HUES48 (cell line): Measurements from ENCODE around the gene SUFU.

ENCODE experiments used
- H3K27ac ChIP-seq: one replicate; pipeline ENCODE4 v1.7.0; 2013; ENCODE audit warnings: low read depth, low read length, inconsistent platforms
- H3K27me3 ChIP-seq: 2 replicates; pipeline ENCODE4 v1.6.1; 2013; ENCODE audit warnings: mild to moderate bottlenecking, low read length; ENCODE audit not compliant: control insufficient read depth, insufficient read depth
- H3K36me3 ChIP-seq: 2 replicates; pipeline ENCODE4 v1.6.1; 2013; ENCODE audit warnings: low read length; ENCODE audit not compliant: control insufficient read depth, insufficient read depth
- H3K4me1 ChIP-seq: 2 replicates; pipeline ENCODE4 v1.6.1; 2013; ENCODE audit warnings: mild to moderate bottlenecking, low read length; ENCODE audit not compliant: control insufficient read depth, insufficient read depth
- H3K4me3 ChIP-seq: 2 replicates; pipeline ENCODE4 v1.5.1; 2013; ENCODE audit warnings: mild to moderate bottlenecking, low read depth, low read length
- H3K9ac ChIP-seq: 2 replicates; pipeline ENCODE4 v1.6.1; 2013; ENCODE audit warnings: mild to moderate bottlenecking, low read depth, low read length, moderate library complexity
- H3K9me3 ChIP-seq: 2 replicates; pipeline ENCODE4 v1.6.1; 2013; ENCODE audit warnings: low read length; ENCODE audit not compliant: control insufficient read depth, insufficient read depth

Gene SUFU

DNA sequence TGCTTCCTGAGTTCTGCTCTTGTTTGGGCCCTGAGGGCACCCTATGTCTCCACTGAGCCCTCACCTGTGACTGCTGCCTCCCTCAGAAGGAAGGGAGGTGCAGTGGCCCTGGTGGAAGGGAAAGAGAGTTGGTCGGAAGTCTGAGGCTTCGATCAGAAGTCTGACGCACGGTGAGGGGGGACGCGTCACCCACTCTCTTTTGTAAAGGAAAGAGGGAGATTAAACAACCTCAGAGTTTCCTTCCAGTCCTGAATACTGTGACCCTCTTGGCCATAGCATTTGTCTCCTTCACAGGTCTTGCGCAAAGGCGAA, 109.1 kb downstream of the SUFU start:
- Histone ChIP-seq H3K27me3 (no peaks in the 10 kb centered on the region), H3K36me3 (0 out of 2 replicates have a peak, but pooled peaks cover under 1% of the 10 kb centered on the region), H3K4me1 (0 out of 2 replicates have a peak, but pooled peaks cover 5% of the 10 kb centered on the region), H3K9me3 (no peaks in the 10 kb centered on the region), H3K9ac (peak overlapping the region; percentile 41; the same call in 1 of the 2 replicates), H3K27ac (no peak overlapping the region), H3K4me3 (no peak overlapping the region)

- no peak overlapping the region for H3K27ac ChIP-seq
- H3K36me3 ChIP-seq = 0 out of 2 replicates have a peak, but pooled peaks cover 2% of the 10 kb centered on the region
- no peak overlapping the region for H3K4me3 ChIP-seq
- no peaks in the 10 kb centered on the region for H3K9me3 ChIP-seq
- H3K9ac ChIP-seq = no peak overlapping the region
- H3K4me1 ChIP-seq = 0 out of 2 replicates have a peak, but pooled peaks cover 5% of the 10 kb centered on the region
- H3K27me3 ChIP-seq = no peaks in the 10 kb centered on the region
Observed at GRCh38 chr10:102613286-102613685, 109.5 kb downstream of the SUFU start.

DNA sequence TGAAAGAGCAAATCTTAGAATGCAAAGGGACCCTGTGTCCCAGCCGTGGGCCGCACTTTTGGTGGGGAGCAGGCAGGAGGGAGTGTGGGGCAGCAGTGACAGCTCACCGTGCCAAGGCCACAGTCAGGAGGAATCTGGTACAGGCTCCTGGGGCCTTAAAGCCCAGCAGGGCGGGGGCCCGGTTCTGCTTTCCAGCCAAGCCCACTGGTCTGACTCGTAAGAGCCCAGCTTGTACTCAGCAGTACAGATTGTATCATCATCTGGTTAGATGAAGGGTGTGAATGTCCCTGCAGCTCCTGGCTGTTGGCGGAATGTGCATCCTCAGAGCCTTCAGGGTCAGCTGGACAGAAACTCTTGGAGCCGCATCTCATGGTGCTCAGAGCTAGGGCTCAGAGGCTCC, 110.0 kb downstream of the SUFU start:
- Histone ChIP-seq H3K9me3 (no peaks in the 10 kb centered on the region), H3K27me3 (no peaks in the 10 kb centered on the region), H3K4me3 (no peak overlapping the region), H3K27ac (no peak overlapping the region), H3K36me3 (0 out of 2 replicates have a peak, but pooled peaks cover 2% of the 10 kb centered on the region), H3K9ac (no peak overlapping the region), H3K4me1 (0 out of 2 replicates have a peak, but pooled peaks cover 5% of the 10 kb centered on the region)

DNA sequence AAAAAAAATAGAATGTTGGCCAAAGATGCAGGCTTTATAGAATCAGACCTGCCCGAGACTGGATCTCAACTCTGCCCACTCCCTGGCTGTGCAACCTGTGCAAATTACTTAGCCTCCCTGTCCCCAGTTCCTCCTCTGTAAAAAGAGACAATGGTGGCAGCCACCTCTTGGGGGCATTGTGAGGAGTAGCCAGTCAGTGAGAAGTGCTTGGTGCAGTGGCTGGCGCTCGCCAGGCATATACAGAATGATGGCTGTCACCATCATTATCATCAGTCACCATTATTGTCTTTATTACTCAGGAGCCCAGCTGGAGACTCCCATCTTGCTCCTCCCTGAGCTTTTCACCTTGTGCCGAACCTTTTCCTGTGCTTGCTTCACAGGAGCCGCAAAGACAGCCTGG, 111.1 kb downstream of the SUFU start:
- Histone ChIP-seq H3K27me3 (no peaks in the 10 kb centered on the region), H3K9ac (no peak overlapping the region), H3K9me3 (no peaks in the 10 kb centered on the region), H3K36me3 (0 out of 2 replicates have a peak, but pooled peaks cover 2% of the 10 kb centered on the region), H3K27ac (no peak overlapping the region), H3K4me3 (no peak overlapping the region), H3K4me1 (0 out of 2 replicates have a peak, but pooled peaks cover 5% of the 10 kb centered on the region)

GRCh38 chr10:102615361-102615760, 111.6 kb downstream of the SUFU start:
- Histone ChIP-seq H3K4me1 (0 out of 2 replicates have a peak, but pooled peaks cover 5% of the 10 kb centered on the region), H3K9me3 (no peaks in the 10 kb centered on the region), H3K4me3 (no peak overlapping the region), H3K27ac (no peak overlapping the region), H3K9ac (no peak overlapping the region), H3K27me3 (no peaks in the 10 kb centered on the region), H3K36me3 (0 out of 2 replicates have a peak, but pooled peaks cover 2% of the 10 kb centered on the region)

DNA sequence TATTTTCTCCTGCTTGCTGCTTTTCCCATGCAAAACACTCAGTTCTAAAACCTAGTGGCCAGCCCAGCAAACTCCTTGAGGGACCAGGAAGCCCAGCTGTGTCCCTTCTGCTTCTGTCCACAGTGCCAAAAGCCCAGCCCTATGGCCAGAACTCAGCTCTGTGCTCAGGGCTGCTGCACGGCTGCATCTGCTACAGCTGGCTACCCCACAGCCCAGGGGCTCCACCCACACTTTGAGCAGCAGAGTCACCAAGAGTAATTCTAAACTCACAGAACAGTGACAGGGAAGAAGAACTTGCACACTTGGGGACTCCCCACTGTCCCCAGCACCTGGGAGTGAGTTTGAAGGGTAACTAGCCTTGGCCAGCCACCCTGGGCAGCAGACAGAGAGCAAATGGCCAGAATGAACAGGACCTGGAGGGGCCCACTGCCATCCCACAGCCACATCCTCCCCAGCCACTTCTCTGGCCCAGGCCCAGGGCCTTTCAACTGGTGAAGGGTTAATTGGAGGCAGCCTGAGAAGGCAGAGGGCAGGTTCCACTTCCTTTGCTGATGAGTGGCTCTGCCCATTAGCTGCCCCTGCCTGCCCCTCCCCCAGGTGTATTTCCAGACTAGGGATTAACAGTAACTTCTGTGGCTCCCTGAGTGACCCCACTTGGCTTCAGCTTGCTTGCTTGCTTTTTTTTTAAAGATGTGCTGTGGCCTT, 112.4 kb downstream of the SUFU start:
- Histone ChIP-seq H3K27me3 (no peaks in the 10 kb centered on the region), H3K9me3 (no peaks in the 10 kb centered on the region), H3K4me1 (0 out of 2 replicates have a peak, but pooled peaks cover 5% of the 10 kb centered on the region), H3K36me3 (0 out of 2 replicates have a peak, but pooled peaks cover 2% of the 10 kb centered on the region), H3K27ac (no peak overlapping the region), H3K4me3 (no peak overlapping the region), H3K9ac (no peak overlapping the region)

DNA sequence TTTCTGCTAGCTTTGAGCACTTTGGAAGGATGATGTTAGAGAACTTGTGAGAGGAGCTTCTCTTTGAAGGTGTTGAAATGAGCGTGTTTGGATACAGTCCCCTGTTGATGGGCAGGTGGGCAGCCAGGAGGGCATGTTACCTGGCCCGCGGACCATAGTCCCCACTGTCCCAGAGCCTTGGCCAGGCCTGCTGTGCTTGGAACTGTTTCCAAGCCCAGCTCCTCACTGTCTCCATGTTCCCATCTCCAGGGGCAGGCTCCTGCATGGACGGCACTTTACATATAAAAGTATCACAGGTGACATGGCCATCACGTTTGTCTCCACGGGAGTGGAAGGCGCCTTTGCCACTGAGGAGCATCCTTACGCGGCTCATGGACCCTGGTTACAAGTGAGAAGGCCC, 113.3 kb downstream of the SUFU start:
- Histone ChIP-seq H3K9ac (no peak overlapping the region), H3K27ac (no peak overlapping the region), H3K4me1 (no peaks in the 10 kb centered on the region), H3K9me3 (no peaks in the 10 kb centered on the region), H3K4me3 (no peak overlapping the region), H3K27me3 (no peaks in the 10 kb centered on the region), H3K36me3 (0 out of 2 replicates have a peak, but pooled peaks cover 2% of the 10 kb centered on the region)

GRCh38 chr10:102617816-102618215, 114.0 kb downstream of the SUFU start:
- no peaks in the 10 kb centered on the region for H3K9me3 ChIP-seq
- no peaks in the 10 kb centered on the region for H3K4me1 ChIP-seq
- no peak overlapping the region for H3K27ac ChIP-seq
- H3K9ac ChIP-seq = no peak overlapping the region
- H3K36me3 ChIP-seq = 0 out of 2 replicates have a peak, but pooled peaks cover 2% of the 10 kb centered on the region
- H3K27me3 ChIP-seq = no peaks in the 10 kb centered on the region
- no peak overlapping the region for H3K4me3 ChIP-seq

DNA sequence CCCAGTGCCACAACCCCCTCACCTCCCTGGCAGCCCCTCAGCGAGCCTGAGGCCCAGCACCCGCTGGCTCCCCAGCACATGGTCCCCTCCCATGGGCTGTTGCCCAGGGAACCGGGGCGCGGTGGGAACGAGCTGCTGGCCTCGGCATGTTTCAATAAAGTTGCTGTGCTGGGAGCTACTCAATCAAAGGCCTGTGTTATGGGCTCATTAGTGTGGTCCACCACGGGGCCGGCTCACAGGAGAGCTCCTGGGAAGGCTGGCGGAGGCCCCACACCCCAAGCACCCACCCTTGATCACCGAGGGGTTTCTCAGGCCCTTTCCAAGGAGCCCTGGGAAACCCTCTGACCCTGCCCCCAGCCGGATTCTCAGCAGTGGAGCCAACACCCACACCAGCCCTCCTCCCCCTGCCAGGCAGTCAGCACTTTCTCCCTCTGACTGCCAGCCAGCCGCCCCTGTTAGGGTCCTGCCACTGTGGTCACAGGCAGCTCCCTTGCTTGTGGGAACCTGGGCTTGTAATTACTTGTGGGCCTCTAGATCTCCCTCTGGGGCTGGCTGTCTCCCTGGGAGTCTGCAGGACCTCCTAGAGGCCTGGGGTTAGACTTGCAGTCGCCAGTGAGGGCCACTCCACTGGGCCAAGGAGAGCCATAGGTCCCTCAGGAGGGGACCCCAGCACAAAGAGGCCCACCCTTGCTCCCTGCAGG, 115.7 kb downstream of the SUFU start:
- no peaks in the 10 kb centered on the region for H3K4me1 ChIP-seq
- H3K27ac ChIP-seq = no peak overlapping the region
- no peaks in the 10 kb centered on the region for H3K27me3 ChIP-seq
- H3K9ac ChIP-seq = no peak overlapping the region
- 0 out of 2 replicates have a peak, but pooled peaks cover 2% of the 10 kb centered on the region for H3K36me3 ChIP-seq
- no peak overlapping the region for H3K4me3 ChIP-seq
- no peaks in the 10 kb centered on the region for H3K9me3 ChIP-seq

DNA sequence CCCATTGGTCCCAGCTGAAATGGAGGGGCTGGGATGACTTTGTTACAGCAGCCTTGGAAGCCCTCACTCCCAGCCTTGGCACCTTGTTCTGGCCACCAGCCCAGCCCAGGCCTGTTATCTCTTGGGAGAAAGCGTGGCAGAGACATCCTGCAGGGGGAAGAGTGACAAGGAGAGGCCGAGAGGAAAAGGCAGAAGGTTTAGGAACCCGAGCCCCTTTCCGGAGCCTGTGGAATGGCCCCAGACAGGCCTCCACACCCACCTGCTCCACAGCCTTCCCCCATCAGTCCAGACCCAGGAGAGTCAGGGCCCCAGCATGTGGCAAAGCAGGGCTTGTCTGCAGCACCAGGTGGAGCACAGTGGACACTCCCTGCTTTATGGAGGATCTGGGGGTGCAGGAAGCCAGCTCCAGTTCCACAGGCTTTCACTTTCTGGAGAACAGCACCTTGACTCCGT, 116.4 kb downstream of the SUFU start:
- Histone ChIP-seq H3K4me1 (no peaks in the 10 kb centered on the region), H3K27me3 (no peaks in the 10 kb centered on the region), H3K9me3 (no peaks in the 10 kb centered on the region), H3K36me3 (0 out of 2 replicates have a peak, but pooled peaks cover 2% of the 10 kb centered on the region), H3K4me3 (no peak overlapping the region), H3K9ac (no peak overlapping the region), H3K27ac (no peak overlapping the region)
